Activated naive CD8-positive, alpha-beta T cell treated with anti-CD3 and anti-CD28 coated beads, Interleukin-2, amount 10 ng/mL, durations not matched to agents 7 days and 5 days (primary cell): ENCODE results near the gene DRD5. TPM values are rescaled to one million over a fixed set of nuclear protein-coding genes. Genes with fewer than 3 reads are reported as not detected.
"Not testable (repeated sequence)": the region's sequence is repeated elsewhere in the genome, so short reads cannot be mapped to it uniquely, and the experiment has no call there.

Experiments
- ATAC-seq: fragments of 150-1000 bp; cut with Tn5 transposase; one replicate; pipeline ENCODE4 v1.10.0; 2021; ENCODE audit warnings: low read depth, moderate library complexity
- POLR2A ChIA-PET: fragments of 350-600 bp; sonication (Branson Sonifier 250); formaldehyde crosslinking; loops from one replicate; lab custom pipeline; 2021; ENCODE audit warnings: antibody characterized with exemption; lab: Charles Lee
- DNase-seq: peaks from one replicate; pipeline ENCODE4 v3.0.0; 2021
- H3K27ac Mint-ChIP-seq: one replicate; pipeline ENCODE4 v1.8.0; 2022; ENCODE audit warnings: mild to moderate bottlenecking, mixed read lengths
- H3K27me3 Mint-ChIP-seq: one replicate; pipeline ENCODE4 v1.8.0; 2022; ENCODE audit warnings: mild to moderate bottlenecking, moderate library complexity, mixed read lengths
- H3K36me3 Mint-ChIP-seq: one replicate; pipeline ENCODE4 v1.8.0; 2021; ENCODE audit warnings: mild to moderate bottlenecking, mixed read lengths
- H3K4me1 Mint-ChIP-seq: one replicate; pipeline ENCODE4 v1.8.0; 2021; ENCODE audit warnings: mixed read lengths
- H3K4me3 Mint-ChIP-seq: one replicate; pipeline ENCODE4 v1.8.0; 2022; ENCODE audit warnings: mild to moderate bottlenecking, moderate library complexity, mixed read lengths
- H3K9me3 Mint-ChIP-seq: one replicate; pipeline ENCODE4 v1.8.0; 2021; ENCODE audit warnings: mixed read lengths
- total RNA-seq, 2 experiments: library from RNA; stranded (reverse); gene quantifications; one replicate each; pipeline ENCODE4 v1.2.3, GENCODE V29; 2021

Gene DRD5
- not detected for total RNA-seq

GRCh38 chr4:9781343-9782135 lies at the start of gene DRD5:
Gene DRD5, plus strand, starts transcription at chr4:9781634. Its CDS starts 396 bp downstream, at chr4:9782030.
- ATAC-seq (no peak), DNase-seq (no peak)
- no peaks in the 10 kb centered on the region for H3K36me3 Mint-ChIP-seq
- H3K4me1 Mint-ChIP-seq = no peaks in the 10 kb centered on the region
- H3K27me3 Mint-ChIP-seq = peaks cover 69% of the 10 kb centered on the region
- H3K4me3 Mint-ChIP-seq = no peak within 1 kb of the TSS
- H3K9me3 Mint-ChIP-seq = no peaks in the 10 kb centered on the region
- POLR2A ChIA-PET = no interaction called here
- H3K27ac Mint-ChIP-seq = no peak within 1 kb of the TSS

GRCh38 chr4:9732256-9732655 lies 49.2 kb upstream of the DRD5 start:
- H3K4me1 Mint-ChIP-seq, H3K9me3 Mint-ChIP-seq, H3K27me3 Mint-ChIP-seq, ATAC-seq, H3K27ac Mint-ChIP-seq, H3K36me3 Mint-ChIP-seq, DNase-seq, POLR2A ChIA-PET, H3K4me3 Mint-ChIP-seq: not testable (repeated sequence)

GRCh38 chr4:9735515-9735914 lies 45.9 kb upstream of the DRD5 start:
- H3K27me3 Mint-ChIP-seq = peaks cover 9% of the 10 kb centered on the region
- no peak overlapping the region for H3K27ac Mint-ChIP-seq
- no peak for ATAC-seq
- H3K36me3 Mint-ChIP-seq = no peaks in the 10 kb centered on the region
- H3K4me3 Mint-ChIP-seq = no peak overlapping the region
- no peak for DNase-seq
- POLR2A ChIA-PET = interaction anchor here (0.6 kb wide), 1 partner anchor 27 kb away, joined by 3 read pairs; no protein-coding TSS in a partner anchor
- no peaks in the 10 kb centered on the region for H3K9me3 Mint-ChIP-seq
- H3K4me1 Mint-ChIP-seq = peaks cover 2% of the 10 kb centered on the region

- H3K27ac Mint-ChIP-seq, H3K36me3 Mint-ChIP-seq, DNase-seq, H3K27me3 Mint-ChIP-seq, H3K9me3 Mint-ChIP-seq, H3K4me3 Mint-ChIP-seq, ATAC-seq, POLR2A ChIA-PET, H3K4me1 Mint-ChIP-seq: not testable (repeated sequence)
Observed at GRCh38 chr4:9737280-9737679, 44.2 kb upstream of the DRD5 start.

- peaks cover 12% of the 10 kb centered on the region for H3K27me3 Mint-ChIP-seq
- H3K4me1 Mint-ChIP-seq, H3K9me3 Mint-ChIP-seq, H3K4me3 Mint-ChIP-seq, POLR2A ChIA-PET, ATAC-seq, H3K36me3 Mint-ChIP-seq, H3K27ac Mint-ChIP-seq, DNase-seq: not testable (repeated sequence)
Observed at GRCh38 chr4:9743789-9744188, 37.6 kb upstream of the DRD5 start.

- H3K4me3 Mint-ChIP-seq = no peak overlapping the region
- H3K27ac Mint-ChIP-seq = no peak overlapping the region
- H3K27me3 Mint-ChIP-seq = peaks cover 5% of the 10 kb centered on the region
- H3K36me3 Mint-ChIP-seq = no peaks in the 10 kb centered on the region
- H3K9me3 Mint-ChIP-seq = peaks cover 7% of the 10 kb centered on the region
- ATAC-seq (no peak), DNase-seq (no peak)
- POLR2A ChIA-PET = no interaction called here
- peaks cover 4% of the 10 kb centered on the region for H3K4me1 Mint-ChIP-seq
Observed at GRCh38 chr4:9745782-9746181, 35.7 kb upstream of the DRD5 start.

GRCh38 chr4:9758641-9759317 lies 22.7 kb upstream of the DRD5 start:
- ATAC-seq = peak; percentile 79
- Mint-ChIP-seq H3K9me3 (no peaks in the 10 kb centered on the region), H3K4me3 (no peak overlapping the region), H3K36me3 (no peaks in the 10 kb centered on the region), H3K4me1 (no peaks in the 10 kb centered on the region), H3K27ac (no peak overlapping the region), H3K27me3 (peaks cover 4% of the 10 kb centered on the region)
- DNase-seq = no peak
- POLR2A ChIA-PET = no interaction called here

- H3K27me3 Mint-ChIP-seq = peaks cover 15% of the 10 kb centered on the region
- no peaks in the 10 kb centered on the region for H3K4me1 Mint-ChIP-seq
- ATAC-seq (no peak), DNase-seq (no peak)
- POLR2A ChIA-PET = no interaction called here
- no peak overlapping the region for H3K27ac Mint-ChIP-seq
- no peaks in the 10 kb centered on the region for H3K9me3 Mint-ChIP-seq
- H3K4me3 Mint-ChIP-seq = no peak overlapping the region
- H3K36me3 Mint-ChIP-seq = no peaks in the 10 kb centered on the region
Observed at GRCh38 chr4:9762823-9763475, 18.5 kb upstream of the DRD5 start.

GRCh38 chr4:9764155-9764696 lies 17.2 kb upstream of the DRD5 start:
- no peak overlapping the region for H3K4me3 Mint-ChIP-seq
- POLR2A ChIA-PET = no interaction called here
- no peaks in the 10 kb centered on the region for H3K9me3 Mint-ChIP-seq
- DNase-seq (no peak), ATAC-seq (no peak)
- peaks cover 19% of the 10 kb centered on the region for H3K27me3 Mint-ChIP-seq
- no peaks in the 10 kb centered on the region for H3K4me1 Mint-ChIP-seq
- H3K36me3 Mint-ChIP-seq = no peaks in the 10 kb centered on the region
- H3K27ac Mint-ChIP-seq = no peak overlapping the region

- H3K4me3 Mint-ChIP-seq = no peak overlapping the region
- POLR2A ChIA-PET = no interaction called here
- peaks cover 19% of the 10 kb centered on the region for H3K27me3 Mint-ChIP-seq
- no peaks in the 10 kb centered on the region for H3K4me1 Mint-ChIP-seq
- no peak for DNase-seq
- H3K27ac Mint-ChIP-seq = no peak overlapping the region
- ATAC-seq = no peak
- no peaks in the 10 kb centered on the region for H3K9me3 Mint-ChIP-seq
- H3K36me3 Mint-ChIP-seq = no peaks in the 10 kb centered on the region
Observed at GRCh38 chr4:9765091-9765490, 16.3 kb upstream of the DRD5 start.

- Mint-ChIP-seq H3K4me1 (no peaks in the 10 kb centered on the region), H3K27me3 (peaks cover 34% of the 10 kb centered on the region), H3K4me3 (no peak overlapping the region), H3K27ac (no peak overlapping the region), H3K9me3 (no peaks in the 10 kb centered on the region), H3K36me3 (no peaks in the 10 kb centered on the region)
- DNase-seq (no peak), ATAC-seq (no peak)
- POLR2A ChIA-PET = no interaction called here
Observed at GRCh38 chr4:9769321-9769720, 12.1 kb upstream of the DRD5 start.

GRCh38 chr4:9771034-9771433 lies 10.4 kb upstream of the DRD5 start:
- Mint-ChIP-seq H3K27me3 (peaks cover 38% of the 10 kb centered on the region), H3K9me3 (no peaks in the 10 kb centered on the region), H3K36me3 (no peaks in the 10 kb centered on the region), H3K4me3 (no peak overlapping the region), H3K27ac (no peak overlapping the region), H3K4me1 (no peaks in the 10 kb centered on the region)
- POLR2A ChIA-PET = no interaction called here
- ATAC-seq (no peak), DNase-seq (no peak)

- peaks cover 32% of the 10 kb centered on the region for H3K27me3 Mint-ChIP-seq
- H3K9me3 Mint-ChIP-seq = no peaks in the 10 kb centered on the region
- ATAC-seq = no peak
- no peaks in the 10 kb centered on the region for H3K4me1 Mint-ChIP-seq
- POLR2A ChIA-PET = no interaction called here
- no peak overlapping the region for H3K4me3 Mint-ChIP-seq
- H3K36me3 Mint-ChIP-seq = no peaks in the 10 kb centered on the region
- DNase-seq = no peak
- H3K27ac Mint-ChIP-seq = no peak overlapping the region
Observed at GRCh38 chr4:9773471-9773870, 8.0 kb upstream of the DRD5 start.
